GM23338 (cell line): ENCODE measurements around the gene KRTAP5-3. TPM values are rescaled to one million over a fixed set of nuclear protein-coding genes. Genes with fewer than 3 reads are reported as not detected.

Experiments
- ATAC-seq: fragments of 200-7000 bp; cut with Tn5 transposase; 3 replicates; pipeline ENCODE4 v1.9.1; 2020
- DNase-seq: peaks from one replicate; pipeline ENCODE4 v3.0.0-alpha.2; 2015; ENCODE audit warnings: low spot score
- H2AFZ ChIP-seq: fragments of 200-600 bp; sonication (generic); 2 replicates; pipeline ENCODE4 v1.8.0; 2016; ENCODE audit warnings: antibody characterized with exemption, mild to moderate bottlenecking, moderate library complexity
- H3F3A ChIP-seq: fragments of 200-600 bp; sonication (generic); replicated peaks from 2 replicates; pipeline ENCODE4 v1.8.0; 2017; ENCODE audit warnings: antibody characterized with exemption, mixed run types, low read depth
- H3K27ac ChIP-seq: fragments of 200-600 bp; sonication (generic); 2 replicates; pipeline ENCODE4 v1.6.1; 2016; ENCODE audit warnings: low read depth
- H3K27me3 ChIP-seq: fragments of 200-600 bp; sonication (generic); 2 replicates; pipeline ENCODE4 v1.8.0; 2016; ENCODE audit warnings: mild to moderate bottlenecking, mixed run types, moderate library complexity; ENCODE audit not compliant: insufficient read depth
- H3K36me3 ChIP-seq: fragments of 200-600 bp; sonication (generic); 2 replicates; pipeline ENCODE4 v1.8.0; 2016; ENCODE audit warnings: mild to moderate bottlenecking; ENCODE audit not compliant: insufficient read depth
- H3K4me1 ChIP-seq: fragments of 200-600 bp; sonication (generic); 2 replicates; pipeline ENCODE4 v1.8.0; 2016; ENCODE audit warnings: mild to moderate bottlenecking, moderate library complexity; ENCODE audit not compliant: insufficient read depth
- H3K4me2 ChIP-seq: fragments of 200-600 bp; sonication (generic); 2 replicates; pipeline ENCODE4 v1.7.1; 2017; ENCODE audit warnings: mixed run types
- H3K4me3 ChIP-seq: fragments of 200-600 bp; sonication (generic); 2 replicates; pipeline ENCODE4 v1.6.1; 2016; ENCODE audit warnings: mixed run types
- H3K79me2 ChIP-seq: fragments of 200-600 bp; sonication (generic); replicated peaks from 2 replicates; pipeline ENCODE4 v1.8.0; 2017; ENCODE audit warnings: mild to moderate bottlenecking; ENCODE audit not compliant: insufficient read depth
- H3K9me2 ChIP-seq: fragments of 200-600 bp; sonication (generic); 2 replicates; pipeline ENCODE4 v1.8.0; 2017; ENCODE audit not compliant: insufficient read depth
- H4K20me1 ChIP-seq: fragments of 200-600 bp; sonication (generic); replicated peaks from 2 replicates; pipeline ENCODE4 v1.8.0; 2017; ENCODE audit warnings: mild to moderate bottlenecking; ENCODE audit not compliant: insufficient read depth
- H3K27ac Mint-ChIP-seq: 2 replicates; pipeline ENCODE4 v1.8.0; 2020; ENCODE audit warnings: inconsistent platforms, mild to moderate bottlenecking, moderate library complexity, mixed read lengths
- H3K27me3 Mint-ChIP-seq: 3 replicates; pipeline ENCODE4 v1.8.0; 2022; ENCODE audit warnings: low read depth, mild to moderate bottlenecking, moderate library complexity, mixed read lengths, inconsistent platforms; ENCODE audit not compliant: insufficient read depth, poor library complexity
- H3K36me3 Mint-ChIP-seq: 3 replicates; pipeline ENCODE4 v1.8.0; 2021; ENCODE audit warnings: low read depth, mild to moderate bottlenecking, inconsistent platforms, moderate library complexity, mixed read lengths
- H3K4me1 Mint-ChIP-seq: 3 replicates; pipeline ENCODE4 v1.8.0; 2020; ENCODE audit warnings: mild to moderate bottlenecking, inconsistent platforms, mixed read lengths
- H3K4me3 Mint-ChIP-seq: 3 replicates; pipeline ENCODE4 v1.8.0; 2021; ENCODE audit warnings: moderate library complexity, mild to moderate bottlenecking, inconsistent platforms, mixed read lengths
- H3K9me3 Mint-ChIP-seq: 3 replicates; pipeline ENCODE4 v1.8.0; 2020; ENCODE audit warnings: moderate library complexity, mild to moderate bottlenecking, inconsistent platforms, mixed read lengths
- CREB1 ChIP-seq: fragments of 250-450 bp; sonication (Bioruptor Pico); IDR thresholded peaks from 2 replicates; pipeline ENCODE4 v1.5.0; 2020; ENCODE audit warnings: low read depth, mild to moderate bottlenecking, moderate library complexity
- CTCF ChIP-seq, 2 experiments: fragments of 200-600 bp in 1 of 2; sonication (generic) in 1 of 2; conservative IDR thresholded peaks; 2 replicates each; pipeline versions ENCODE4 v1.5.1 to v1.6.1; 2016 to 2017; ENCODE audit warnings: antibody characterized with exemption in 2 of 2, low read depth in 2 of 2, mild to moderate bottlenecking in 2 of 2, moderate library complexity in 1 of 2
- EZH2 ChIP-seq: fragments of 200-600 bp; sonication (generic); IDR thresholded peaks from one replicate; pipeline ENCODE4 v1.8.0; 2017; ENCODE audit warnings: antibody characterized with exemption, mild to moderate bottlenecking, low read depth; ENCODE audit not compliant: unreplicated experiment
- EZH2phosphoT487 ChIP-seq: fragments of 200-600 bp; sonication (generic); IDR thresholded peaks from one replicate; pipeline ENCODE4 v1.8.1; 2018; ENCODE audit warnings: antibody characterized with exemption; ENCODE audit not compliant: unreplicated experiment
- JUNB ChIP-seq: IDR thresholded peaks from one replicate; pipeline ENCODE4 v1.6.1; 2016; ENCODE audit warnings: antibody characterized with exemption; ENCODE audit not compliant: unreplicated experiment
- NANOG ChIP-seq: IDR thresholded peaks from 2 replicates; pipeline ENCODE4 v1.6.1; 2016; ENCODE audit warnings: antibody characterized with exemption, borderline replicate concordance
- POLR2AphosphoS5 ChIP-seq: IDR thresholded peaks from 2 replicates; pipeline ENCODE4 v1.6.1; 2016; ENCODE audit warnings: antibody characterized with exemption, low read depth
- REST ChIP-seq: IDR thresholded peaks from one replicate; pipeline ENCODE4 v1.6.1; 2018; ENCODE audit warnings: antibody characterized with exemption; ENCODE audit not compliant: unreplicated experiment
- ZNF114 ChIP-seq: fragments of 250-450 bp; sonication (Bioruptor Pico); IDR thresholded peaks from 2 replicates; pipeline ENCODE4 v1.5.0; 2020; ENCODE audit warnings: mild to moderate bottlenecking, moderate library complexity
- ZNF331 ChIP-seq: fragments of 250-450 bp; sonication (Bioruptor Pico); IDR thresholded peaks from 2 replicates; pipeline ENCODE4 v1.5.0; 2020; ENCODE audit warnings: low read depth, mild to moderate bottlenecking, moderate library complexity
- polyA plus RNA-seq: library from polyadenylated mRNA; unstranded; fragments of >200 nt; fragmentation: Nextera tagmentation; extraction: Ambion mirVana; gene quantifications from 2 replicates; pipeline ENCODE4 v1.2.1, GENCODE V29; 2016
- total RNA-seq: library from RNA; depleted of rRNA; stranded (reverse); fragments of >200 nt; shearing (Covaris generic); gene quantifications from 2 replicates; pipeline ENCODE4 v1.2.3, GENCODE V29; 2014
- TF ChIP-seq, protein P1 (sequence below): IDR thresholded peaks from 2 replicates; pipeline ENCODE4 v1.6.1; 2016; ENCODE audit warnings: antibody characterized with exemption

The KRTAP5-3 gene
- total and polyA plus RNA-seq, 2 experiments from 2014 or later = not detected

DNA sequence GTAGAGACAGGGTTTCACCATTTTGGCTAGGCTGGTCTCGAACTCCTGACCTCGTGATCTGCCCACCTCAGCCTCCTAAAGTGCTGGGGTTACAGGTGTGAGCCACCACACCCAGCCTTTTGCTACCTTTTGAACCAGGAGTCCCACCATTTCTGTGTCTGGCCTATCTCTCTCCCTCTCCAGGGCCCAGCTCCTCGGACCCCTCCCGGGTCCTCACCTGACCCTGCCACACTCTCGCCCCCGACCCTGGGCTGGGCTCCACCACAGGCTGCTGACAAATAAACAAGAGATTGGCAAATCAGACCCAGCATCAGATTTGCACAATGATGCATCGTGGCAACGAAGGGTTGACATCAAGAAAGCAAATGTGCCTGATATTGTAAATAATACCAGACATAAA lies 30.1 kb upstream of the KRTAP5-3 start:
- H3K4me1 Mint-ChIP-seq = peaks cover 5% of the 10 kb centered on the region; the same call in 2 of the 3 replicates
- H3K4me2 ChIP-seq = no peak overlapping the region
- no peaks in the 10 kb centered on the region for H3K27me3 ChIP-seq
- no peaks in the 10 kb centered on the region for H3K79me2 ChIP-seq
- no peaks in the 10 kb centered on the region for H4K20me1 ChIP-seq
- H3K27ac ChIP-seq = no peak overlapping the region
- TF ChIP-seq ZNF331 (CRISPR knock-in tag) (no peak), NANOG (no peak), ZNF114 (CRISPR knock-in tag) (no peak), REST (no peak), CREB1 (CRISPR knock-in tag) (no peak), EZH2 (no peak), CTCF (conservative IDR thresholded peaks at IDR 0.05; ENCODE audit: low read depth in 2 of 2) (no peak), POLR2AphosphoS5 (no peak), EZH2phosphoT487 (no peak), JUNB (no peak)
- TF ChIP-seq, protein P1, sequence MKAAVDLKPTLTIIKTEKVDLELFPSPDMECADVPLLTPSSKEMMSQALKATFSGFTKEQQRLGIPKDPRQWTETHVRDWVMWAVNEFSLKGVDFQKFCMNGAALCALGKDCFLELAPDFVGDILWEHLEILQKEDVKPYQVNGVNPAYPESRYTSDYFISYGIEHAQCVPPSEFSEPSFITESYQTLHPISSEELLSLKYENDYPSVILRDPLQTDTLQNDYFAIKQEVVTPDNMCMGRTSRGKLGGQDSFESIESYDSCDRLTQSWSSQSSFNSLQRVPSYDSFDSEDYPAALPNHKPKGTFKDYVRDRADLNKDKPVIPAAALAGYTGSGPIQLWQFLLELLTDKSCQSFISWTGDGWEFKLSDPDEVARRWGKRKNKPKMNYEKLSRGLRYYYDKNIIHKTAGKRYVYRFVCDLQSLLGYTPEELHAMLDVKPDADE = no peak
- no peaks in the 10 kb centered on the region for H3F3A ChIP-seq
- H3K27me3 Mint-ChIP-seq = peaks cover 13% of the 10 kb centered on the region
- DNase-seq (no peak), ATAC-seq (no peak)
- no peaks in the 10 kb centered on the region for H3K36me3 ChIP-seq
- H3K9me3 Mint-ChIP-seq = no peaks in the 10 kb centered on the region
- no peaks in the 10 kb centered on the region for H3K4me1 ChIP-seq
- no peak overlapping the region for H2AFZ ChIP-seq
- H3K4me3 ChIP-seq = no peak overlapping the region
- H3K36me3 Mint-ChIP-seq = no peaks in the 10 kb centered on the region
- no peaks in the 10 kb centered on the region for H3K9me2 ChIP-seq
- H3K27ac Mint-ChIP-seq = no peak overlapping the region
- no peak overlapping the region for H3K4me3 Mint-ChIP-seq
